Parathyroid adenoma (tissue), 2 donors: ENCODE results near the gene FEZF1.

ENCODE experiments used
- H2AFZ ChIP-seq: fragments of 300-600 bp; sonication (generic); one replicate; pipeline ENCODE4 v1.7.0; 2017; ENCODE audit warnings: antibody characterized with exemption, mild to moderate bottlenecking
- H3K27ac ChIP-seq: fragments of 300-600 bp; sonication (generic); one replicate; pipeline ENCODE4 v1.7.0; 2017
- H3K27me3 ChIP-seq: fragments of 300-600 bp; sonication (generic); one replicate; pipeline ENCODE4 v1.7.0; 2017; ENCODE audit warnings: low read length; ENCODE audit not compliant: control insufficient read depth, insufficient read depth
- H3K36me3 ChIP-seq: fragments of 300-600 bp; sonication (generic); one replicate; pipeline ENCODE4 v1.7.0; 2017; ENCODE audit warnings: low read length; ENCODE audit not compliant: control insufficient read depth, insufficient read depth
- H3K4me1 ChIP-seq: fragments of 300-600 bp; sonication (generic); one replicate; pipeline ENCODE4 v1.7.0; 2017; ENCODE audit warnings: control low read depth
- H3K4me2 ChIP-seq: fragments of 300-600 bp; sonication (generic); one replicate; pipeline ENCODE4 v1.7.0; 2017; ENCODE audit warnings: low read length
- H3K4me3 ChIP-seq: fragments of 300-600 bp; sonication (generic); one replicate; pipeline ENCODE4 v1.7.0; 2017; ENCODE audit warnings: low read depth, low read length
- H3K79me2 ChIP-seq: fragments of 300-600 bp; sonication (generic); one replicate; pipeline ENCODE4 v1.7.0; 2017; ENCODE audit warnings: control low read depth
- H3K9ac ChIP-seq: fragments of 300-600 bp; sonication (generic); one replicate; pipeline ENCODE4 v1.7.0; 2017; ENCODE audit warnings: mild to moderate bottlenecking
- H3K9me3 ChIP-seq: fragments of 300-600 bp; sonication (generic); one replicate; pipeline ENCODE4 v1.7.0; 2017; ENCODE audit warnings: low read length; ENCODE audit not compliant: control insufficient read depth
- CTCF ChIP-seq: fragments of 300-600 bp; sonication (generic); IDR thresholded peaks from one replicate; pipeline ENCODE4 v1.7.0; 2017; ENCODE audit warnings: antibody characterized with exemption, mild to moderate bottlenecking
- donor health status: primary hyperparathyroidism.

The FEZF1 gene

GRCh38 chr7:122300956-122301833 is 3.4 kb downstream of the FEZF1 start:
- H3K27me3 ChIP-seq, result peaks cover 27% of the 10 kb centered on the region
- no peak overlapping the region for H3K4me2 ChIP-seq
- no peaks in the 10 kb centered on the region for H3K4me1 ChIP-seq
- H2AFZ ChIP-seq, result no peak overlapping the region
- no peak overlapping the region for H3K4me3 ChIP-seq
- no peaks in the 10 kb centered on the region for H3K79me2 ChIP-seq
- no peak overlapping the region for H3K9ac ChIP-seq
- H3K27ac ChIP-seq, result no peak overlapping the region
- H3K9me3 ChIP-seq, result no peaks in the 10 kb centered on the region
- no peak for TF ChIP-seq CTCF
- H3K36me3 ChIP-seq, result no peaks in the 10 kb centered on the region

- Histone ChIP-seq H3K4me3 (no peak overlapping the region), H3K9me3 (no peaks in the 10 kb centered on the region)
Measured at GRCh38 chr7:122300211-122300932, 4.2 kb downstream of the FEZF1 start.

GRCh38 chr7:122299624-122300210 is 4.8 kb downstream of the FEZF1 start:
- Histone ChIP-seq H3K27ac (no peak overlapping the region), H2AFZ (no peak overlapping the region), H3K4me2 (peak overlapping the region; percentile 20), H3K36me3 (no peaks in the 10 kb centered on the region), H3K4me1 (no peaks in the 10 kb centered on the region), H3K79me2 (no peaks in the 10 kb centered on the region), H3K27me3 (peaks cover 17% of the 10 kb centered on the region), H3K4me3 (no peak overlapping the region), H3K9ac (no peak overlapping the region), H3K9me3 (no peaks in the 10 kb centered on the region)
- no peak for TF ChIP-seq CTCF

More at GRCh38 chr7:122300211-122300932, 4.2 kb downstream of the FEZF1 start:
- Histone ChIP-seq H3K27ac (no peak overlapping the region), H2AFZ (no peak overlapping the region), H3K36me3 (no peaks in the 10 kb centered on the region), H3K4me1 (no peaks in the 10 kb centered on the region), H3K27me3 (peaks cover 20% of the 10 kb centered on the region), H3K79me2 (no peaks in the 10 kb centered on the region), H3K4me2 (peak overlapping the region; percentile 20), H3K9ac (no peak overlapping the region)
- TF ChIP-seq CTCF, result no peak

- Histone ChIP-seq H3K4me1 (no peaks in the 10 kb centered on the region), H3K9me3 (no peaks in the 10 kb centered on the region), H3K9ac (no peak overlapping the region), H3K36me3 (no peaks in the 10 kb centered on the region), H3K4me3 (no peak overlapping the region), H3K27me3 (peaks cover 17% of the 10 kb centered on the region), H3K4me2 (no peak overlapping the region), H3K27ac (no peak overlapping the region), H2AFZ (no peak overlapping the region), H3K79me2 (no peaks in the 10 kb centered on the region)
- TF ChIP-seq CTCF, result no peak
Measured at GRCh38 chr7:122298618-122299017, 5.9 kb downstream of the FEZF1 start.
